ENCODE results near the gene TMEM182.

The TMEM182 gene

DNA sequence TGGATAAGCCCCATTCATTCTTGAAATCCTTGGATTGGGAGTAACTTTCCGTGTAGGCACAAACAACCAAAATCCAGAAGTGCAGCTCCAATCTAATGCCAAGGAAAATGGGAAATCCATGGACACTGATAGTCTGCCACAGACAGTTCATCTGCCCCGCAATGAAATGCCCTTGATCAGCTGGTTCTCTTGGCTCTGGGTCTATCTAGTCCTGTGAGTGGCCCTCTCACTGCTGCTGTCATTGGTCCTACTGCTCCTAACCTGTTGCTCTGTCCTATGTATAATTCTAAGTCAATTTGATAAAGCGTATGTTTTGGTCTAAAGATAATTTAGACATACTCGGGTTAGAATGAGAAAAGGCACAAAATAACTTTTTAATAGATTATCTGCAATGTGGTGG is 13.7 kb upstream of the TMEM182 start:
- DNase-seq (ENCODE audit: low read depth), result no peak
- TF ChIP-seq CTCF (IDR thresholded peaks at IDR 0.05; ENCODE audit: control insufficient read depth, insufficient read depth, low read depth, low read length, missing control alignments), result no peak
- H3K4me3 ChIP-seq (ENCODE audit: control insufficient read depth, low read depth, low read length), result no peak overlapping the region

DNA sequence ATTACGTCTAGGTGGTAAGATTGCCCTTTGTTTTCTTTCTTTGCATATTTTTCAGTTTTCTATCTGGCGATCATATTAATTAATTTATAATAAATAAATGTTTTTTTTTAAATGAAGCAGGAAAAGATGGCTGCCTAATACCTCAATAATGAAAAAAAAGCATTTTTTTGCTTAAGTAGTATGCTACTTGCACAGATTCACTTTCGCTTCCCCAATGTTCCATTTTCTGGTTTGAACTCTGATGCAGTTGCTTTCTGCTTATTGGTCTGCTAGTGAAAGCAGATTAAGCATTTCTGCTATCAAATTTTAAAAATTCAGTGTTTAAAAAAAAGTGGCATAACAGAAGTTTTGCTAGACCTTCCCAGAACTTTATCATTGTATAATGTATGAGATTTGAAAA is 11.9 kb upstream of the TMEM182 start:
- H3K4me3 ChIP-seq (ENCODE audit: control insufficient read depth, low read depth, low read length), result no peak overlapping the region
- no peak for TF ChIP-seq CTCF (IDR thresholded peaks at IDR 0.05; ENCODE audit: control insufficient read depth, insufficient read depth, low read depth, low read length, missing control alignments)
- no peak for DNase-seq (ENCODE audit: low read depth)

DNA sequence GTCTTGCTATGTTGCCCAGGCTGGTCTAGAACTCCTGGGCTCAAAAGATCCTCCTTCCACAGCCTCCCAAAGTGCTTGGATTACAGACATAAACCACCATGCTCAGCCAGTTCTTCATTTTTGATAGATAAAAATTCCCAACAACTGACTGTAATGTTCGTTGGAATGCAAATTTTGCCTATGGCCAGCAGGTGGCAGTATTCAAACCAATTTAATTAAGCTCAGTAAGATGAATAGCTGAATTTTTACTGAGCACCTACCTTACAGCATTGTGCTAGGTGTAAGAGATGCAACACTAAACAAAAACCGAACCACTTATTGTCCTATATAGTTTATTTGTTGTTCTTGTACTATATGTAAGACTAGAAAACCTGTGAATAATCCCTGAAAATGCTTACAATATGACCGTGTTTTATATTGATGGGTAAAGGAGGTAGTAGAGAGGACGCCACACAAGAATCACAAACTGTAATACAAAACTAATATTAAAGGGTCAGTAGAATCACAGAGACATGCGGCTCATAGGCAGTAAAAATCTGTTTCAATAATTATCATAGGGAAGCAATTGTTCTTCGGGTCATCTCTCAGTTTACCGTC is 8.2 kb upstream of the TMEM182 start:
- DNase-seq (ENCODE audit: low read depth), result peak; percentile 31
- peak; percentile 64 for TF ChIP-seq CTCF (IDR thresholded peaks at IDR 0.05; ENCODE audit: control insufficient read depth, insufficient read depth, low read depth, low read length, missing control alignments)

DNA sequence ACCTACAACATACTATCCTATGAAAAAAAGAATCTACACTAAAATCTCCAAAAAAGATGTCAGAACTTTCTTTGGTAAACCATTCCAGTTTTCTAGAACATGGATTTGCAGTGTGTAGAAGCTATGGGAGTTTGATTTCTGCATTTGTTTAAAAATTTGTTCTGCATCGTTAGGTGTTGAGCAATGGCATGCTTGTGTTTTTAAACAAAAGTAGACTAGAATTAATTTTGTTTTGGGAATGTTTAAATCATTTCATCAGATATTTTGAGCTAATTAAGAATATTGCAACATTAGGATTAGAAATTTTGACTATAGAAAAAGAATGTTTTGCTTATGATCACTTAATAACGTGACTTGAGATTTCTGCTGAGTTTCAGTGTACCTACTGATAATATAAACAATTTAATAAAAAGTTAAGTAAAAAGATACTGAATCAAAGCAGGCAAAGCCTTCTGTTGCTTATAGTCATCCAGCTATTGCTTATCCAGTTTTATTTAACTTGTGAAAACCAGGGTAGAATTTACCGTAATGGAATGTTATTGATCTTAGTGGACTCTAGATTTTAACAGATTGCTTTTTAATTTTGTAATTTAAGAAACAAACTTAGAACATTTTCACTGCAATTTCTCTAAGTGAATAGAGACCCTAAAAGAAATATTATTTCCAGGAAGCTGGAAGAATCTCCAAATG is 7.2 kb upstream of the TMEM182 start:
- H3K4me3 ChIP-seq (ENCODE audit: control insufficient read depth, low read depth, low read length), result no peak overlapping the region
- TF ChIP-seq CTCF (IDR thresholded peaks at IDR 0.05; ENCODE audit: control insufficient read depth, insufficient read depth, low read depth, low read length, missing control alignments), result no peak
- DNase-seq (ENCODE audit: low read depth), result no peak

More for the DNA sequence above, 8.2 kb upstream of the TMEM182 start:
- no peak overlapping the region for H3K4me3 ChIP-seq (ENCODE audit: control insufficient read depth, low read depth, low read length)

GRCh38 chr2:102755284-102755683 is 6.5 kb upstream of the TMEM182 start:
- no peak for DNase-seq (ENCODE audit: low read depth)
- no peak for TF ChIP-seq CTCF (IDR thresholded peaks at IDR 0.05; ENCODE audit: control insufficient read depth, insufficient read depth, low read depth, low read length, missing control alignments)
- no peak overlapping the region for H3K4me3 ChIP-seq (ENCODE audit: control insufficient read depth, low read depth, low read length)

GRCh38 chr2:102758439-102758838 is 3.4 kb upstream of the TMEM182 start:
- DNase-seq (ENCODE audit: low read depth), result no peak
- no peak for TF ChIP-seq CTCF (IDR thresholded peaks at IDR 0.05; ENCODE audit: control insufficient read depth, insufficient read depth, low read depth, low read length, missing control alignments)

More at GRCh38 chr2:102758439-102758838, 3.4 kb upstream of the TMEM182 start:
- H3K4me3 ChIP-seq (ENCODE audit: control insufficient read depth, low read depth, low read length), result no peak overlapping the region

All from AG09309 (cell line).